ENCODE results near the gene MINDY3.

GRCh38 chr10:15730341-15730740 lies 130.0 kb downstream of the MINDY3 start:
- TF ChIP-seq CTCF (conservative IDR thresholded peaks at IDR 0.05) (no peak), EZH2 (IDR thresholded peaks at IDR 0.05; ENCODE audit: low read depth) (no peak)
